NCI-H82 treated with DMSO at 0.1 percent for 48 hours (cell line): Measurements from ENCODE around the gene ASIC2.
A peak's percentile ranks its signal among the peaks of the same experiment; 100 is the strongest.

Experiments
- DNase-seq: peaks from one replicate; lab custom pipeline; 2025; ENCODE audit not compliant: unreplicated experiment; lab: John Stamatoyannopoulos, UW

ASIC2 gene

DNA sequence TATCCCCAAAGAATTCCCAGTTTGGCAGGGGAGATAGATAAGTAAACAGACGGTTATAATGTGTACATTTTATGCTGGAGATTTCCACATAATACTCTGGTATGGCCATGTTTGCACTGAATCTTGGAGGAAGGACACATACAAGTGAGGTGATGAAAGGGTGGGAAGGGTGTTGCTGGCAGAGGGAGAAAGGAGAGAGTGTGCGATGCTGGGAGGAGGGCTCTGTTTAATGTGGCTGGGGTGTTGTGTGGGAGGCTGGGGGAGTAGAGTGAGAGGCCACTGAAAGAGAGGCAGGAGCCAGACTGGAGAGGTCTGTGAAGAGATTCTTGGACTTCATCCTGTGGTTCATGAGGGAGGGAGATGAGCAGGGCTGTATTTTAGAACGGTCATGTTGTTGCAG lies 213.9 kb downstream of the ASIC2 start:
- DNase-seq: no peak

- no peak for DNase-seq
Observed at GRCh38 chr17:33076979-33077378, 216.1 kb downstream of the ASIC2 start.

DNA sequence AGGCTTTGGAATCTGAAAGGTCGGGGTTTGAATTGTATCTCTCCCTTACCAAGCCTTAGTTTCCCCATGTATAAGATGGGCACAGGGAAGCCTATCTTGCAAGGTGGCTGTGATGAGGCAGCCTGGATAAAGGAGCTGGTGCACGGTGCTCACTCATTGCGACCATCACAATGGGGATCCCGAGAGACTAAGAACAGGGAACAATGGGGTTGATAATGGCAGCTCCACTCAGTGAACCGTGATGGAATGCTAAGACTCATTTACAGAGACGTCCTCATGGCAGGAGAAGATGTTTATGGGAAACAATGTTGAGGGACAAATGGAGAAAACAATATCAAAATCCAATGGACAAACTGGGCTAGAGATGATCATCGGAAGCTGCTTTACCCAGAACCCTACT lies 219.7 kb downstream of the ASIC2 start:
- DNase-seq: no peak

DNA sequence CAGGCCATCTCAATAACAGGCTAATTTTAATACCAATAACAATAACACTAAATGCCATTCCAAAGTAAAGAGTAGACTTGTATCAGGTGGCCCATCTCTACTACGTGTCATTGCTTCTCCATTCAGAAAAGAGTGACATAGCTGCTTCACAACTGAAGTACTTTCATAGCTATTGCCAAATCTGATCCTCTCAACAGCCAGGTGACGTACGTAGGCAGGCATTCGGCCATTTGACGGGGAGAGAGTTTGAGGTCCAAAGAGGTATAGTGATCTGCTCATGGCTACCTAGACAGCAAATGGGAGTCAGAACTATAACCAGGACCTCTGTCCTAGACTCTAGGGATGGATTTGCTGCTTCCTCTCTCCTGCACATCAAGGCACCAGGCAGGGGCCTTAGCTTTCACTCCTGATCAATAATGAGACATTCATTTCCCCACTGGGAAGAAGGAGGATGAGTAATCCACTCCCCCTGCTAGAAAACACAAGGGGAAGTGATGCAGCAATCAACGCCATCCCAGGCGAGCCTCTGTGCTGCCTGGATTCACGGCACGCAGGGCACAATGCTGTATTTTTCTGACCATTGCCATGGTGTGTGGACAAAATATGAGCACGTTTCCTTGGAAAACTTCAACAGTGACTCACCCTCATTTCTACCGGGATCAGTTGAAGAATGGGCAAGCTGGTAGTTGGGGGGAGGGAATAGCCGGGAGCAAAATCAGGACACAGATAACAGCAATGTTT lies 220.5 kb downstream of the ASIC2 start:
- no peak for DNase-seq

DNA sequence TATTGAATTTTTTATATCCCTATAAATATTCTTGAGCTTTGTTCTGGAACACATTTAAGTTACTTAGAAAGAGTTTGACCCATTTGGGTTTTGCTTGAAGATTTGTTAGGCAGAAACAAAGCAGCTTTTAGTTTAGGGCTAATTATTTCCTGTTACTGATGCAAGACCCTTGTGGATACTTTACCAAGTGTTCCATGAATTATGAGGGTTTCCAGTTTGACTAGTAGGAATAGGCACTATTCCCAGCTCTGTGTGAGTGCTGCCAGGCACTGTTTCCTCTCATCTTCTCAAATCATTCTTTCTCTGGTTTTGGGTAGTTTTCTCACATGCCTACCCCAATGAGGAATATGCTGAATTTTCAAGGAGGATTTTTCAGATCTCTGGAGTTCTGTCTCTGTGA lies 221.4 kb downstream of the ASIC2 start:
- DNase-seq: no peak

GRCh38 chr17:33057564-33057963 lies 235.5 kb downstream of the ASIC2 start:
- no peak for DNase-seq

GRCh38 chr17:33056399-33057146 lies 236.5 kb downstream of the ASIC2 start:
- DNase-seq: no peak

- no peak for DNase-seq
Observed at GRCh38 chr17:33055746-33056145, 237.3 kb downstream of the ASIC2 start.

- DNase-seq: no peak
Observed at GRCh38 chr17:33055171-33055611, 237.9 kb downstream of the ASIC2 start.

DNA sequence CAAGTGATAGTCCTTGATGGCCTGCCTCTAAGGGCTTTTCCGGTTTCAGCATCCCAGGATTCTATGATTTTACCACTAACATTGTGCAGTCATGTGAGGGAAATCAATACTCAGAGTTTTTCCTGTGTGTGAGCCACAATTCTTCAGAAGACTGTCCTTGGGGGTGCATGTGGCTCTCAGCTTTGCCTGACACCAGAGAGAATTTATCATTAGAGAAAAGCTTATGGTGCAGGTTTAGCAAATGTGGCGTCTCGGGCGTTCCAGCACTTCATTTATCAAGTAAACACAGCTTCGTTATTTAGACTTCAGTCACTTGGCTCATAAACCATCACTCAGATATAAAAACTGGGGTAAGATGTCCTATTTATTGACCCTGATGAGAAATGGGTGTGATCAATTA lies 238.7 kb downstream of the ASIC2 start:
- no peak for DNase-seq

GRCh38 chr17:33053676-33054075 lies 239.4 kb downstream of the ASIC2 start:
- no peak for DNase-seq

DNA sequence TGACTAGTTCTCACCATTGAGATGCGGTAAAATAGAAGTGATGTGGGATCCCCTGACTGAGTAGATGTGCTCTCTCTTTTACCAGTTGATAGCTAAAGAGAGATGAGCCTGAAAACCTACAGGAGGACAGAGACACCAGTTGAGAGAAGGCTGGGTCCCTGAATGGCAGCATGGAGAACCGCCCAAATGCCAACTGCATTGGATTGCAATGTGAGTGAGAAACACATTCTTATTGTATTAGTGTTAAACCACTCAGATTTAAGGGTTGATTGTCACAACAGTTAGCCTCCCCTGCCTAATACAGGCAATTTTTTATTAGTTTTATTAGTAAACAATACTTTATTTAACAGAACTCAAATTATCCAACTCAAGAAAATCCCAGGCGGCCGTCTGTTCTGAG lies 240.2 kb downstream of the ASIC2 start:
- DNase-seq: no peak

DNA sequence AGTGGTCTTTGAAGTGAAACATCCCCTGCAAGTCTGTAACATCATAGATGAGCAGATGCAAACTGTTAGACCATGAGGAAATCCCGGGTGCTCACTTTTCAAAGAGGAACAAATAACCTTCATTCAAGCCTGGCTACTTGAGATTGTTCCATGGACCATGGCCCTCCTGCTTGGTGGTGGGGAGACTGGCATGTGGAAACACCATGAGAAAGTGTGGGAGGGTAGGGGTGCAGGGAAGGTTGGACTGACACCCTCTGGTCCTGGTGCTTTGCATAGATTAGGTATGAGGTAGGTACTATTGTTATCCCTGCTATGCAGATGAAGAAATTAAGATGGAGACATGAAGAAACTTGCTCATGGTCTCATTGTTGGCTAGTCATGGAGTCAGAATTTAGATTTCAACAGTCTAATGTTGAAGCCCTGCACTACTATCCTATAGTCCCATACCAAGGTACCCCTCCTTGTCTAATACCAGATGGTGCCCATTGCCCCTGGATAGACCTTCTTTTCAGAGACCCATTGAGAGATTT lies 242.4 kb downstream of the ASIC2 start:
- DNase-seq: no peak

GRCh38 chr17:33049781-33050414 lies 243.2 kb downstream of the ASIC2 start:
- peak; percentile 37 for DNase-seq

DNA sequence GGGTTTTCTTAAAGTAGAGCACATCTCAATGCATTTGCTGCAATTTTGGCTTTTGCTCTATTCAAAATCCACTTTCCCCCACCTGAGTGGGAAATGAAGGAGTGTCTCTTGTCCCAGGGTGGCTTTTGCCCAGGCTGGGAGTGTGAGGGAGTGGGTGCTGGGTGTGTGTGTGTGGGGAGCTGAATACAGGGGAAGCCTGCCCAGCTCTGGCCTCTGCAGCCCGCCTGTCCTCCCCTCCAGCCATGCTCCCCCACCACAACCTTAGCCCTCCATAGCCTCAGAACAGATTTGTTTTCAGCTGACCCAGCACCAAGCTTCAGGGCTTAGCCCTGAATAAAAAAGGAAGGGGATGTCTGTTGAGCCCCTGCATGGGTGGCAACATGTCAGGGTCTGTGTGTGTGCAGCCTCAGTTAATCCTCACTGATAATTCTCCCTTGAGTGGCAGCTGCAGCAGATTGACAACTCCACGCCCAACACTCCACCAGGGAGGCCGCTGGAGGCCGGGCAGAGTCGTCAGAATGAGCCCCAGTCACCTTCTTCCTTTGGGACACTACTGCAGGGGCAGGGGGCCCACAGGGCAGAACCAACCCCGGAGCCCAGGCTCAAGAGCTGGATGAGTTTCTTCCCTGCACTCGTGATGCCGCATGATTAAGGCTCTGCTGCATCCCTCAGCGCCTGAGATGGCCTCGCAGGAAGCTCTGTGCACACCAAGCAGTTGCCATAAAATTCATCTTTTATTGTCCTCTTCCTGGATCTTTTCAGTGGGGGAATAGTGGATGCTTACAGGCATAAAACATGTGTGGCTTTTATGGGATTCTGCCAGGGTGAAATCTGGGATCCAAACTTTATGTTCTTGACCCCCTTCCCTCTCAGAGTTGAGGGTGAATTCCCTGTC lies 246.5 kb downstream of the ASIC2 start:
- DNase-seq: peak; percentile 51

DNA sequence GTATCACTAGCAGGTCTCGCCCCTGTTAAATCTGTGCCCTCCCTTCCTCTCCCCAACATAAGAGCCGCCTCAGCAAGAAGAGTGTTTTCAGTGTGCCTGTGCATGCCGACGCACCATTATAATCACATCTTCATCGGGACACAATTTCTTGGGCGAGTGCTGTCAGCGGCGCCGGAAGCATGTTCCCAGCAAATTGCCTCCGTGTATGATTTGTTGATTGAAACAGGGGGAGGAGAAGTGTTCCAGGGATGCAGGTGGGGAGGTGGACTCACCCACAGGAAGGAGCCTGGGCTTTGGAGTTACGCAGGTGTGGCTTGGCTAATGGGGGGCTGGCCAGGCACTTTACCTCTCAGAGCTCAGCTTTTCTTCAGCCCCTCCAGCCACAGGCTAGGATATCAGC lies 247.9 kb downstream of the ASIC2 start:
- no peak for DNase-seq

DNA sequence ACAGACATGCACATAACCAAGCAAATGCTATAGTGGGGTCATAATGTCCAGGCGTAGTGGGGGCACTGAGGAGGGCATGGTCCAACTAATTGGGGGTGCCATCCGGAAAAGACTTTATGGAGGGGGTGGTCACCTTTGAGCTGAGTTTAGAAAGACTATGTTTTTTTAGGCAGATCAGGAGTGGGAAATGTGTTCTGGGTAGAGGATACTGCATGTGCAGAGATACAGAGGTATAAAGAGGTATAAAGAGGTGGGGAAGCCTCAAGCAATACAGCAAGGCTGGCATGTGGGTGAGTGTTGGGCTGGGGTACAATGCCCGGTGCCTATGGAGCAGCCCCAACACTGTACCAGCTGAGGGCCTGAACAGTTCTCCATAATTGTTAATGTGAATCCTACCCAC lies 248.3 kb downstream of the ASIC2 start:
- DNase-seq: no peak

GRCh38 chr17:33040461-33040860 lies 252.6 kb downstream of the ASIC2 start:
- DNase-seq: no peak

DNA sequence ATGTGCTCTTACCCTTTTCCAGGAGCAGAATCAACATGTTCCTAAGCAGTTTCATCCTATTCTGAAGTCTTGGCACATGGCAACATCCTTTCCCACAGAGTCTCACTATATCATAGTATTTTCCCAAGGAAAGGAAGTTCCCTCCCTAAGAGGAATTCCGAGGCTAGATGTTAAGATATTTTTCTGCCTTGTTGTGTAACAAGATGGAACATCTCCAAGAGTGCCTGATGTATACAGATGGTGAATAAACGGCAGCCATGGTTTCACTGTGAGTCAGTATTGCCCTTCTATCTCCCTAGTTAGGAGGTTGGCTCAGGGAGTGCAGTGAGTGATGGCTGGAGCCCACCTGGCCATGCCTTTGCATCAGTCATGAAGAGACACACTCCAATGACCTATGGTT lies 253.2 kb downstream of the ASIC2 start:
- DNase-seq: no peak

DNA sequence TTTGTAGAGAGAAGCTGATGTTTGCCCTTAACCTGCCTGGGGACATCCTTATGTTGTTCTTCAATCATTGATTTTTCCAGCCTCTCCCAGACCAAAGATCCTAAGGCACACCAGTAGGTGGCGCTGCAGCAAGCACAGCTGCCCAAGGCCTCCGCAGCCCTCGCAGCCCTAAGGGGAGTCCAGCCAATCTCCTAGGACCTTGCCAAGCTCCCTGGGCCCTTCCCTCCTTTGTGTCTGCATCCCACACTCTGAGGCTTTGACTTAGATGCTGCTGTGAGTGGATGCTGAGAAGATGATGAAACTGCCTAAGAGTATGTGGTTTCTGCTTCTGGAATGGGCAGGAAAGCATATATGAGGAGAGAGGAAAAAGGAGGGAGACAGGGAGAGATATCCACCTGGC lies 254.4 kb downstream of the ASIC2 start:
- DNase-seq: no peak

DNA sequence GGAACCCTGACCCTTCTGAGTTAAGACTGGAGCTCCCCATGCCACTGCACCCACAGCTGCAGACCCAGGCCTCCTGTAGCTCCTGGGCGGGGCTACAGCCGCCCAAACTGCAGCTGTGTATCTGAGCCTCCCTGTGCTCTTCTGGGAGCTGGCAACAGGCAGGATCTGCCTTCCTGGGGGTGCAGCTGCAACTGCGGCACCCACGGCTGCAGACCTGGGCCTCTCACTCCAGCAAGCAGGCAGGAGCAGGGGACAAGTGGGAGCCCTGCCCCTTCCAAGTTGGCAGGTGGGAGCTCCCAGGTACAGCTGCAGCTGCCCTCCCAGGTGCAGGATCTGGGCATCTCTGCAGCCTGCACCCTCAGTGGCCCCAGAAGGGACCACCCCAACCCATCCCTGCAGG lies 259.9 kb downstream of the ASIC2 start:
- no peak for DNase-seq
